Tibial nerve (tissue), 4 donors: Measurements from ENCODE around the gene ZNF260.

Experiments used
- EP300 ChIP-seq, 2 donors: sonication (generic); formaldehyde crosslinking; IDR thresholded peaks; one replicate each; pipeline ENCODE4 v1.6.1; 2017; ENCODE audit warnings: antibody characterized with exemption in 2 of 2, mild to moderate bottlenecking in 1 of 2
- POLR2A ChIP-seq, 2 donors: fragments of 450-650 bp; IDR thresholded peaks; one replicate each; pipeline ENCODE4 v1.6.1; 2017; ENCODE audit warnings: antibody characterized with exemption in 2 of 2, mild to moderate bottlenecking in 2 of 2, moderate library complexity in 2 of 2
- TF ChIP-seq, protein P1 (sequence below), 5 experiments: fragments of 200-600 bp in 3 of 5; fragments of 450-650 bp in 2 of 5; sonication (generic) in 3 of 5; IDR thresholded peaks; one replicate each; pipeline ENCODE4 v1.5.1; 2016 to 2019; ENCODE audit warnings: antibody characterized with exemption in 5 of 5, mild to moderate bottlenecking in 3 of 5, moderate library complexity in 2 of 5

- TF ChIP-seq, protein P1, sequence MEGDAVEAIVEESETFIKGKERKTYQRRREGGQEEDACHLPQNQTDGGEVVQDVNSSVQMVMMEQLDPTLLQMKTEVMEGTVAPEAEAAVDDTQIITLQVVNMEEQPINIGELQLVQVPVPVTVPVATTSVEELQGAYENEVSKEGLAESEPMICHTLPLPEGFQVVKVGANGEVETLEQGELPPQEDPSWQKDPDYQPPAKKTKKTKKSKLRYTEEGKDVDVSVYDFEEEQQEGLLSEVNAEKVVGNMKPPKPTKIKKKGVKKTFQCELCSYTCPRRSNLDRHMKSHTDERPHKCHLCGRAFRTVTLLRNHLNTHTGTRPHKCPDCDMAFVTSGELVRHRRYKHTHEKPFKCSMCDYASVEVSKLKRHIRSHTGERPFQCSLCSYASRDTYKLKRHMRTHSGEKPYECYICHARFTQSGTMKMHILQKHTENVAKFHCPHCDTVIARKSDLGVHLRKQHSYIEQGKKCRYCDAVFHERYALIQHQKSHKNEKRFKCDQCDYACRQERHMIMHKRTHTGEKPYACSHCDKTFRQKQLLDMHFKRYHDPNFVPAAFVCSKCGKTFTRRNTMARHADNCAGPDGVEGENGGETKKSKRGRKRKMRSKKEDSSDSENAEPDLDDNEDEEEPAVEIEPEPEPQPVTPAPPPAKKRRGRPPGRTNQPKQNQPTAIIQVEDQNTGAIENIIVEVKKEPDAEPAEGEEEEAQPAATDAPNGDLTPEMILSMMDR (IDR thresholded peaks at IDR 0.05) = no peak
- TF ChIP-seq POLR2A (IDR thresholded peaks at IDR 0.05) (no peak), EP300 (IDR thresholded peaks at IDR 0.05) (no peak)
These were observed 949 bp upstream of the ZNF260 start for GRCh38 chr19:36528921-36529518.
